PC-3 (cell line): Measurements from ENCODE around the gene UBTF. TPM values are rescaled to one million over a fixed set of nuclear protein-coding genes. Genes with fewer than 3 reads are reported as not detected.

Experiments used
- ATAC-seq: fragments of 200-7000 bp; cut with Tn5 transposase; 2 replicates; pipeline ENCODE4 v1.9.1; 2020; ENCODE audit warnings: mild to moderate bottlenecking, moderate library complexity
- BruUV-seq: library from RNA; stranded (reverse); fragments of 400-500 nt; replicated peaks from 2 replicates; lab custom pipeline; 2021; lab: Mats Ljungman, UMichigan
- CTCF ChIA-PET: fragments of 300-600 bp; sonication (Branson Sonifier 250); formaldehyde crosslinking; loops from one replicate; lab custom pipeline; 2022; ENCODE audit warnings: antibody characterized with exemption; lab: Charles Lee
- POLR2A ChIA-PET: fragments of 300-600 bp; sonication (Branson Sonifier 250); formaldehyde crosslinking; loops from one replicate; lab custom pipeline; 2022; ENCODE audit warnings: antibody characterized with exemption; ENCODE audit not compliant: unreplicated experiment; lab: Charles Lee
- DNase-seq: peaks from one replicate; pipeline ENCODE4 v3.0.0-alpha.2; 2015
- H2AFZ ChIP-seq: fragments of 300-600 bp; sonication (generic); 2 replicates; pipeline ENCODE4 v1.6.0; 2016; ENCODE audit warnings: antibody characterized with exemption, low read length
- H3F3A ChIP-seq: fragments of 300-600 bp; sonication (generic); one replicate; pipeline ENCODE4 v1.6.0; 2017; ENCODE audit warnings: antibody characterized with exemption, low read length, control low read depth, mild to moderate bottlenecking; ENCODE audit not compliant: unreplicated experiment
- H3K27ac ChIP-seq: fragments of 300-600 bp; sonication (generic); 2 replicates; pipeline ENCODE4 v1.5.1; 2016; ENCODE audit warnings: mild to moderate bottlenecking, low read length
- H3K27me3 ChIP-seq: fragments of 300-600 bp; sonication (generic); 2 replicates; pipeline ENCODE4 v1.6.1; 2016; ENCODE audit warnings: low read length, mixed read lengths
- H3K36me3 ChIP-seq: fragments of 300-600 bp; sonication (generic); 2 replicates; pipeline ENCODE4 v1.6.1; 2016; ENCODE audit warnings: low read depth, mixed run types, low read length, mixed read lengths
- H3K4me1 ChIP-seq: fragments of 300-600 bp; sonication (generic); 2 replicates; pipeline ENCODE4 v1.5.1; 2016; ENCODE audit warnings: low read length; ENCODE audit not compliant: insufficient read depth
- H3K4me2 ChIP-seq: fragments of 300-600 bp; sonication (generic); 2 replicates; pipeline ENCODE4 v1.6.0; 2016; ENCODE audit warnings: low read length
- H3K4me3 ChIP-seq: fragments of 300-600 bp; sonication (generic); 2 replicates; pipeline ENCODE4 v1.5.1; 2016; ENCODE audit warnings: mild to moderate bottlenecking, low read length, mixed read lengths
- H3K79me2 ChIP-seq: fragments of 300-600 bp; sonication (generic); 2 replicates; pipeline ENCODE4 v1.6.1; 2017; ENCODE audit warnings: low read length, mixed read lengths
- H3K9ac ChIP-seq: fragments of 300-600 bp; sonication (generic); 2 replicates; pipeline ENCODE4 v1.6.0; 2016; ENCODE audit warnings: mild to moderate bottlenecking, low read length
- H3K9me2 ChIP-seq: fragments of 300-600 bp; sonication (generic); replicated peaks from 2 replicates; pipeline ENCODE4 v1.6.1; 2016; ENCODE audit warnings: mixed run types, low read length, mixed read lengths
- H3K9me3 ChIP-seq: fragments of 300-600 bp; sonication (generic); 2 replicates; pipeline ENCODE4 v1.6.1; 2016; ENCODE audit warnings: low read length, mixed read lengths
- H4K20me1 ChIP-seq: fragments of 300-600 bp; sonication (generic); 2 replicates; pipeline ENCODE4 v1.6.1; 2016; ENCODE audit warnings: low read length, mixed read lengths
- EZH2 ChIP-seq: fragments of 300-600 bp; sonication (generic); IDR thresholded peaks from one replicate; pipeline ENCODE4 v1.6.1; 2017; ENCODE audit warnings: antibody characterized with exemption, mild to moderate bottlenecking, low read length; ENCODE audit not compliant: unreplicated experiment
- EZH2phosphoT487 ChIP-seq: fragments of 300-600 bp; sonication (generic); IDR thresholded peaks from 2 replicates; pipeline ENCODE4 v1.6.1; 2018; ENCODE audit warnings: mild to moderate bottlenecking, antibody characterized with exemption, low read length, borderline replicate concordance
- intact Hi-C: fragments of 100-400 bp; cut with micrococcal nuclease; formaldehyde crosslinking; loops from 2 replicates; pipeline ENCODE4 v1.9.0; 2023
- total RNA-seq: library from RNA; depleted of rRNA; stranded (reverse); fragments of >200 nt; gene quantifications from 2 replicates; pipeline ENCODE4 v1.2.3, GENCODE V29; 2014
- TF ChIP-seq, protein P1 (sequence below): fragments of 300-600 bp; sonication (generic); conservative IDR thresholded peaks from 2 replicates; pipeline ENCODE4 v1.5.1; 2017; ENCODE audit warnings: antibody characterized with exemption, low read depth, mild to moderate bottlenecking, low read length

UBTF gene
- total RNA-seq, 1 experiment from 2014 or later = 139 TPM

DNA sequence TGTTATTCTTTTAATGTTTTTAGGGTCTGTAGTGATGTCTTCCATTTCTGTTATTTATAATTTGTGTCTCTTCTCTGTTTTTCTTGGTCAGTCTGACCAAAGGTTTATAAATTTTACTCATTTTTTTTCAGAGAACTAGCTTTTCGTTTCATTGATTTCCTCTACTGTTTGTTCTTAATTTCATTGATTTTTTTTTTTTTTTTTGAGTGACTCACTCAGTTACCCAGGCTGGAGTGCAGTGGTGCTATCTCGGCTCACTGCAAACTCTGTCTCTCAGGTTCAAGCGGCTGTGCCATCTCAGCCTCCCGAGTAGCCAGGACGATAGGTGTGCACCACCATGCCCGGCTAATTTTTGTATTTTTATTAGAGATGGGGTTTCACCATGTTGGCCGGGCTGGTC lies 12.6 kb upstream of the UBTF start:
- no TSS peak for BruUV-seq
- CTCF ChIA-PET = no interaction called here
- ATAC-seq (no peak), DNase-seq (no peak)
- no peak overlapping the region for H2AFZ ChIP-seq
- TF ChIP-seq, protein P1, sequence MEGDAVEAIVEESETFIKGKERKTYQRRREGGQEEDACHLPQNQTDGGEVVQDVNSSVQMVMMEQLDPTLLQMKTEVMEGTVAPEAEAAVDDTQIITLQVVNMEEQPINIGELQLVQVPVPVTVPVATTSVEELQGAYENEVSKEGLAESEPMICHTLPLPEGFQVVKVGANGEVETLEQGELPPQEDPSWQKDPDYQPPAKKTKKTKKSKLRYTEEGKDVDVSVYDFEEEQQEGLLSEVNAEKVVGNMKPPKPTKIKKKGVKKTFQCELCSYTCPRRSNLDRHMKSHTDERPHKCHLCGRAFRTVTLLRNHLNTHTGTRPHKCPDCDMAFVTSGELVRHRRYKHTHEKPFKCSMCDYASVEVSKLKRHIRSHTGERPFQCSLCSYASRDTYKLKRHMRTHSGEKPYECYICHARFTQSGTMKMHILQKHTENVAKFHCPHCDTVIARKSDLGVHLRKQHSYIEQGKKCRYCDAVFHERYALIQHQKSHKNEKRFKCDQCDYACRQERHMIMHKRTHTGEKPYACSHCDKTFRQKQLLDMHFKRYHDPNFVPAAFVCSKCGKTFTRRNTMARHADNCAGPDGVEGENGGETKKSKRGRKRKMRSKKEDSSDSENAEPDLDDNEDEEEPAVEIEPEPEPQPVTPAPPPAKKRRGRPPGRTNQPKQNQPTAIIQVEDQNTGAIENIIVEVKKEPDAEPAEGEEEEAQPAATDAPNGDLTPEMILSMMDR = no peak
- no peak for TF ChIP-seq EZH2
- TF ChIP-seq EZH2phosphoT487 = no peak
- H4K20me1 ChIP-seq = no peaks in the 10 kb centered on the region
- no peak overlapping the region for H3K27ac ChIP-seq
- POLR2A ChIA-PET = interaction anchor here (0.5 kb wide), 1 partner anchor 274 kb away, joined by 6 read pairs; no protein-coding TSS in a partner anchor
- H3K9ac ChIP-seq = no peak overlapping the region
- no peaks in the 10 kb centered on the region for H3K36me3 ChIP-seq
- H3K79me2 ChIP-seq = no peaks in the 10 kb centered on the region
- no peaks in the 10 kb centered on the region for H3F3A ChIP-seq
- intact Hi-C loops = no loop called here
- no peak overlapping the region for H3K4me2 ChIP-seq
- no peaks in the 10 kb centered on the region for H3K9me3 ChIP-seq
- H3K27me3 ChIP-seq = no peaks in the 10 kb centered on the region
- no peak overlapping the region for H3K4me3 ChIP-seq
- H3K4me1 ChIP-seq = peaks cover 30% of the 10 kb centered on the region
- H3K9me2 ChIP-seq = no peaks in the 10 kb centered on the region

DNA sequence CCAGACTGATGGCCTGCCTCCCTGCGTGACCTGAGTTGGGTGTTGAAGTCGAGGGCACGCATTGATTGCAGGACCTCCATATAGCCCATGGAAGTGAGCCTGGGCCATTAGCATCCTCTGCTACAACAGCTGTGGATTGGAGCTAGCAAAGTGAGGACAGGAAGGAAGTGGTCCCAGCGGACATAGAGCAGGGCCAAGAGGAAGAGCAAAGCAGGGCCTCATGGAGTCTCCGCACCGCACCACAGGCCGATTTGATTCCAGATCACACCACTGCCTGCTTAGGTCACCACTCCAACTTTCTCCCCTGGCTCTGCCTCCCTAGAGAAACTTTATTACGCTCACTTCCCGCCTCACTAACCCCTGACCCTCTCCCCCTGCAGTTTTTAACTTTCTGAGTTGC lies 10.7 kb upstream of the UBTF start:
- Histone ChIP-seq H3K27ac (no peak overlapping the region), H3K79me2 (no peaks in the 10 kb centered on the region), H3K4me3 (no peak overlapping the region), H3K9me3 (no peaks in the 10 kb centered on the region), H3K4me2 (no peak overlapping the region), H3K27me3 (no peaks in the 10 kb centered on the region), H2AFZ (no peak overlapping the region), H3K36me3 (no peaks in the 10 kb centered on the region), H3F3A (no peaks in the 10 kb centered on the region), H3K9me2 (no peaks in the 10 kb centered on the region), H4K20me1 (no peaks in the 10 kb centered on the region), H3K4me1 (peaks cover 17% of the 10 kb centered on the region), H3K9ac (no peak overlapping the region)
- DNase-seq = no peak
- POLR2A ChIA-PET = no interaction called here
- TF ChIP-seq, protein P1 = no peak
- no peak for TF ChIP-seq EZH2phosphoT487
- no peak for TF ChIP-seq EZH2
- BruUV-seq = no TSS peak
- CTCF ChIA-PET = no interaction called here
- ATAC-seq = no peak
- intact Hi-C loops = no loop called here

DNA sequence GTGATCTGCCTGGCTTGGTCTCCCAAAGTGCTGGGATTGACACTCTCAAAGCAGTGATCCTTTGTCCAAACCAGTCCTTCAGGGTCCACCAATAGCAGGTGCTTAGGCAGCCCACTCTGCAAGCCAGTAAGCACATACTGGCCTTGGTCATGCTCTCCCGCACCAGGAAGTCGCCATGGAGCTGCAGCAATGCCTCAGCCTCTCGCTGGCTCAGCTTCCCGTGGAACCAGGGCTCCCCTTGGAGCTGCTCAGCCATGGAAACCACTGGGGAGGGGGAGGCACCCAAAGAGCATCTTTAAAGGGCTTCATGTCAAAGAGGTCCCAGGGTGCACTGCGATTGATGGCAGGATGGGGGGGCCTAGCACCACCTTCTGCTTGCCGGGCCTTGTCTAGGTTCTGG lies 9.6 kb upstream of the UBTF start:
- H2AFZ ChIP-seq = no peak overlapping the region
- H3K36me3 ChIP-seq = no peaks in the 10 kb centered on the region
- no peaks in the 10 kb centered on the region for H3K79me2 ChIP-seq
- H3K9me3 ChIP-seq = no peaks in the 10 kb centered on the region
- intact Hi-C loops = no loop called here
- H3K27me3 ChIP-seq = no peaks in the 10 kb centered on the region
- H3K4me3 ChIP-seq = no peak overlapping the region
- DNase-seq (no peak), ATAC-seq (no peak)
- peaks cover 17% of the 10 kb centered on the region for H3K4me1 ChIP-seq
- peaks cover under 1% of the 10 kb centered on the region for H3F3A ChIP-seq
- TF ChIP-seq EZH2 = no peak
- TF ChIP-seq, protein P1 = no peak
- H3K9ac ChIP-seq = no peak overlapping the region
- no peaks in the 10 kb centered on the region for H3K9me2 ChIP-seq
- H4K20me1 ChIP-seq = no peaks in the 10 kb centered on the region
- ChIA-PET CTCF (no interaction called here), POLR2A (no interaction called here)
- H3K27ac ChIP-seq = no peak overlapping the region
- H3K4me2 ChIP-seq = no peak overlapping the region
- no TSS peak for BruUV-seq
